GM23338 (cell line): Measurements from ENCODE around the gene SREBF2. TPM values are rescaled to one million over a fixed set of nuclear protein-coding genes. Genes with fewer than 3 reads are reported as not detected.
"Not testable (repeated sequence)": the region's sequence is repeated elsewhere in the genome, so short reads cannot be mapped to it uniquely, and the experiment has no call there.

Experiments
- ATAC-seq: fragments of 200-7000 bp; cut with Tn5 transposase; 3 replicates; pipeline ENCODE4 v1.9.1; 2020
- DNase-seq: peaks from one replicate; pipeline ENCODE4 v3.0.0-alpha.2; 2015; ENCODE audit warnings: low spot score
- H2AFZ ChIP-seq: fragments of 200-600 bp; sonication (generic); 2 replicates; pipeline ENCODE4 v1.8.0; 2016; ENCODE audit warnings: antibody characterized with exemption, mild to moderate bottlenecking, moderate library complexity
- H3F3A ChIP-seq: fragments of 200-600 bp; sonication (generic); replicated peaks from 2 replicates; pipeline ENCODE4 v1.8.0; 2017; ENCODE audit warnings: antibody characterized with exemption, mixed run types, low read depth
- H3K27ac ChIP-seq: fragments of 200-600 bp; sonication (generic); 2 replicates; pipeline ENCODE4 v1.6.1; 2016; ENCODE audit warnings: low read depth
- H3K27me3 ChIP-seq: fragments of 200-600 bp; sonication (generic); 2 replicates; pipeline ENCODE4 v1.8.0; 2016; ENCODE audit warnings: mild to moderate bottlenecking, mixed run types, moderate library complexity; ENCODE audit not compliant: insufficient read depth
- H3K36me3 ChIP-seq: fragments of 200-600 bp; sonication (generic); 2 replicates; pipeline ENCODE4 v1.8.0; 2016; ENCODE audit warnings: mild to moderate bottlenecking; ENCODE audit not compliant: insufficient read depth
- H3K4me1 ChIP-seq: fragments of 200-600 bp; sonication (generic); 2 replicates; pipeline ENCODE4 v1.8.0; 2016; ENCODE audit warnings: mild to moderate bottlenecking, moderate library complexity; ENCODE audit not compliant: insufficient read depth
- H3K4me2 ChIP-seq: fragments of 200-600 bp; sonication (generic); 2 replicates; pipeline ENCODE4 v1.7.1; 2017; ENCODE audit warnings: mixed run types
- H3K4me3 ChIP-seq: fragments of 200-600 bp; sonication (generic); 2 replicates; pipeline ENCODE4 v1.6.1; 2016; ENCODE audit warnings: mixed run types
- H3K79me2 ChIP-seq: fragments of 200-600 bp; sonication (generic); replicated peaks from 2 replicates; pipeline ENCODE4 v1.8.0; 2017; ENCODE audit warnings: mild to moderate bottlenecking; ENCODE audit not compliant: insufficient read depth
- H3K9me2 ChIP-seq: fragments of 200-600 bp; sonication (generic); 2 replicates; pipeline ENCODE4 v1.8.0; 2017; ENCODE audit not compliant: insufficient read depth
- H4K20me1 ChIP-seq: fragments of 200-600 bp; sonication (generic); replicated peaks from 2 replicates; pipeline ENCODE4 v1.8.0; 2017; ENCODE audit warnings: mild to moderate bottlenecking; ENCODE audit not compliant: insufficient read depth
- H3K27ac Mint-ChIP-seq: 2 replicates; pipeline ENCODE4 v1.8.0; 2020; ENCODE audit warnings: inconsistent platforms, mild to moderate bottlenecking, moderate library complexity, mixed read lengths
- H3K27me3 Mint-ChIP-seq: 3 replicates; pipeline ENCODE4 v1.8.0; 2022; ENCODE audit warnings: low read depth, mild to moderate bottlenecking, moderate library complexity, mixed read lengths, inconsistent platforms; ENCODE audit not compliant: insufficient read depth, poor library complexity
- H3K36me3 Mint-ChIP-seq: 3 replicates; pipeline ENCODE4 v1.8.0; 2021; ENCODE audit warnings: low read depth, mild to moderate bottlenecking, inconsistent platforms, moderate library complexity, mixed read lengths
- H3K4me1 Mint-ChIP-seq: 3 replicates; pipeline ENCODE4 v1.8.0; 2020; ENCODE audit warnings: mild to moderate bottlenecking, inconsistent platforms, mixed read lengths
- H3K4me3 Mint-ChIP-seq: 3 replicates; pipeline ENCODE4 v1.8.0; 2021; ENCODE audit warnings: moderate library complexity, mild to moderate bottlenecking, inconsistent platforms, mixed read lengths
- H3K9me3 Mint-ChIP-seq: 3 replicates; pipeline ENCODE4 v1.8.0; 2020; ENCODE audit warnings: moderate library complexity, mild to moderate bottlenecking, inconsistent platforms, mixed read lengths
- EZH2 ChIP-seq: fragments of 200-600 bp; sonication (generic); IDR thresholded peaks from one replicate; pipeline ENCODE4 v1.8.0; 2017; ENCODE audit warnings: antibody characterized with exemption, mild to moderate bottlenecking, low read depth; ENCODE audit not compliant: unreplicated experiment
- EZH2phosphoT487 ChIP-seq: fragments of 200-600 bp; sonication (generic); IDR thresholded peaks from one replicate; pipeline ENCODE4 v1.8.1; 2018; ENCODE audit warnings: antibody characterized with exemption; ENCODE audit not compliant: unreplicated experiment
- JUNB ChIP-seq: IDR thresholded peaks from one replicate; pipeline ENCODE4 v1.6.1; 2016; ENCODE audit warnings: antibody characterized with exemption; ENCODE audit not compliant: unreplicated experiment
- NANOG ChIP-seq: IDR thresholded peaks from 2 replicates; pipeline ENCODE4 v1.6.1; 2016; ENCODE audit warnings: antibody characterized with exemption, borderline replicate concordance
- POLR2AphosphoS5 ChIP-seq: IDR thresholded peaks from 2 replicates; pipeline ENCODE4 v1.6.1; 2016; ENCODE audit warnings: antibody characterized with exemption, low read depth
- STAT1 ChIP-seq: IDR thresholded peaks from one replicate; pipeline ENCODE4 v1.6.1; 2016; ENCODE audit warnings: antibody characterized with exemption; ENCODE audit not compliant: unreplicated experiment
- ZNF114 ChIP-seq: fragments of 250-450 bp; sonication (Bioruptor Pico); IDR thresholded peaks from 2 replicates; pipeline ENCODE4 v1.5.0; 2020; ENCODE audit warnings: mild to moderate bottlenecking, moderate library complexity
- ZNF331 ChIP-seq: fragments of 250-450 bp; sonication (Bioruptor Pico); IDR thresholded peaks from 2 replicates; pipeline ENCODE4 v1.5.0; 2020; ENCODE audit warnings: low read depth, mild to moderate bottlenecking, moderate library complexity
- polyA plus RNA-seq: library from polyadenylated mRNA; unstranded; fragments of >200 nt; fragmentation: Nextera tagmentation; extraction: Ambion mirVana; gene quantifications from 2 replicates; pipeline ENCODE4 v1.2.1, GENCODE V29; 2016
- total RNA-seq: library from RNA; depleted of rRNA; stranded (reverse); fragments of >200 nt; shearing (Covaris generic); gene quantifications from 2 replicates; pipeline ENCODE4 v1.2.3, GENCODE V29; 2014
- TF ChIP-seq, protein P1 (sequence below): IDR thresholded peaks from 2 replicates; pipeline ENCODE4 v1.6.1; 2016; ENCODE audit warnings: antibody characterized with exemption
- TF ChIP-seq, protein P2 (sequence below), 2 experiments: fragments of 200-600 bp in 1 of 2; sonication (generic) in 1 of 2; conservative IDR thresholded peaks; 2 replicates each; pipeline versions ENCODE4 v1.5.1 to v1.6.1; 2016 to 2017; ENCODE audit warnings: antibody characterized with exemption in 2 of 2, low read depth in 2 of 2, mild to moderate bottlenecking in 2 of 2, moderate library complexity in 1 of 2
- TF ChIP-seq, protein P3 (sequence below): IDR thresholded peaks from one replicate; pipeline ENCODE4 v1.6.1; 2018; ENCODE audit warnings: antibody characterized with exemption; ENCODE audit not compliant: unreplicated experiment

SREBF2 gene
- total and polyA plus RNA-seq, 2 experiments from 2014 or later, result 48.7 to 163 TPM

DNA sequence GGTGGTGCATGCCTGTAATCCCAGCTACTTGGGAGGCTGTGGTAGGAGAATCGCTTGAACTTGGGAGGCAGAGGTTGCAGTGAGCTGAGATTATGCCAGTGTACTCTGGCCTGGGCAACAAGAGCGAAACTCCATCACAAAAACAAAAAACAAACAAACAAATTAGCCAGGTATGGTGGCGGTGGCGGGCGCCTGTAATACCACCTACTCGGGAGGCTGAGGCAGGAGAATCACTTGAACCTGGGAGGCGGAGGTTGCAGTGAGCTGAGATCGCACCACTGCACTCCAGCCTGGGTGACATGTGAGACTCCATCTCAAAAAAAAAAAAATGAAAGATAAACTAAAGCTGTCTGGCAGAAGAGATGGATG lies 116.0 kb downstream of the SREBF2 start:
- not testable (repeated sequence) for H4K20me1 ChIP-seq, H3K27me3 ChIP-seq, H3K27ac Mint-ChIP-seq, H3K4me3 Mint-ChIP-seq, ATAC-seq, H3K36me3 ChIP-seq, H3K4me3 ChIP-seq, H3K27ac ChIP-seq, H2AFZ ChIP-seq, H3K9me3 Mint-ChIP-seq, DNase-seq, H3K4me2 ChIP-seq, H3K9me2 ChIP-seq
- Mint-ChIP-seq H3K27me3 (peaks cover 24% of the 10 kb centered on the region), H3K4me1 (peaks cover 29% of the 10 kb centered on the region), H3K36me3 (peaks cover 19% of the 10 kb centered on the region)
- H3K4me1 ChIP-seq, result peaks cover 31% of the 10 kb centered on the region
- H3F3A ChIP-seq, result peaks cover 15% of the 10 kb centered on the region
- H3K79me2 ChIP-seq, result peaks cover 10% of the 10 kb centered on the region

DNA sequence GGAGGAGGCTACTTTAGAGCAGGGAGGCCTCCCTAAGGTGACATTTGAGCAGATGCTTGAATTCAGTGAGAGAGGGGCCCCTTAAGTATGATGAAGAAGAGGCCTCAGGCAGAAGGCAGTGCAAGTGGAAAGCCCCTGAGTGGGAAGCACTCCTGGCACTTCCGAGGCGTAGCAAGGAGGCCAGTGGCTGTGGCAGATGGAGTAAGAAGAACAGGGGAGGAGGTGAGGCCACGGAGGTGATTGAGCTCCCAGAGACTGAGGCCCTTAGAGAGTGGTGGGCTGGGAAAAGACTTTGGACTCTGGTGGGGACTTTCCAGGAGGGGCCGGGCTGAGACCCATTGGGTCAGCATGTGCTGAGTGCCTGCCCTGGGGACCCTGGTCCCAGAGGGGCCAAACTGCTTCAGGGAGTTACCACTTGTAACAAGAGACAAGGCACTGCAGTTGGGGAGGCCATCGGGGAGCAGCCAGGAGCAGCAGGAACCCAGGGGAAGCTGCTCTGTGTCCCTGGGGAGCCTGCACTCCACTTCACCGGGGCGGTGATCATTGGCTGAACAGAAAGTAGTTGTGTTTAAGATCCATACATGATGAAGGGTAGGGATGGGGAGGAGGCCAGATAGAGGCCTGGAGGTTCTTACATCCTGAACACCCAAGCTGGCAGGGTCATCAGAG lies 116.5 kb downstream of the SREBF2 start:
- DNase-seq (no peak), ATAC-seq (no peak)
- Histone ChIP-seq H3K4me2 (no peak overlapping the region), H4K20me1 (peaks cover 9% of the 10 kb centered on the region), H3K79me2 (peaks cover 10% of the 10 kb centered on the region), H3K36me3 (0 out of 2 replicates have a peak, but pooled peaks cover 3% of the 10 kb centered on the region), H3K4me3 (no peak overlapping the region), H3K27ac (no peak overlapping the region), H3F3A (peaks cover 13% of the 10 kb centered on the region), H2AFZ (no peak overlapping the region), H3K27me3 (0 out of 2 replicates have a peak, but pooled peaks cover 3% of the 10 kb centered on the region), H3K4me1 (peaks cover 28% of the 10 kb centered on the region), H3K9me2 (no peaks in the 10 kb centered on the region)
- Mint-ChIP-seq H3K4me3 (no peak overlapping the region; the same call in 2 of the 3 replicates), H3K27me3 (peaks cover 27% of the 10 kb centered on the region), H3K9me3 (no peaks in the 10 kb centered on the region), H3K4me1 (peaks cover 27% of the 10 kb centered on the region), H3K36me3 (peaks cover 14% of the 10 kb centered on the region), H3K27ac (no peak overlapping the region)
- TF ChIP-seq JUNB (no peak), NANOG (no peak), POLR2AphosphoS5 (no peak), EZH2phosphoT487 (no peak), STAT1 (no peak), EZH2 (no peak), ZNF114 (CRISPR knock-in tag) (no peak), ZNF331 (CRISPR knock-in tag) (no peak)
- TF ChIP-seq, protein P1, sequence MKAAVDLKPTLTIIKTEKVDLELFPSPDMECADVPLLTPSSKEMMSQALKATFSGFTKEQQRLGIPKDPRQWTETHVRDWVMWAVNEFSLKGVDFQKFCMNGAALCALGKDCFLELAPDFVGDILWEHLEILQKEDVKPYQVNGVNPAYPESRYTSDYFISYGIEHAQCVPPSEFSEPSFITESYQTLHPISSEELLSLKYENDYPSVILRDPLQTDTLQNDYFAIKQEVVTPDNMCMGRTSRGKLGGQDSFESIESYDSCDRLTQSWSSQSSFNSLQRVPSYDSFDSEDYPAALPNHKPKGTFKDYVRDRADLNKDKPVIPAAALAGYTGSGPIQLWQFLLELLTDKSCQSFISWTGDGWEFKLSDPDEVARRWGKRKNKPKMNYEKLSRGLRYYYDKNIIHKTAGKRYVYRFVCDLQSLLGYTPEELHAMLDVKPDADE, result no peak
- TF ChIP-seq, protein P2, sequence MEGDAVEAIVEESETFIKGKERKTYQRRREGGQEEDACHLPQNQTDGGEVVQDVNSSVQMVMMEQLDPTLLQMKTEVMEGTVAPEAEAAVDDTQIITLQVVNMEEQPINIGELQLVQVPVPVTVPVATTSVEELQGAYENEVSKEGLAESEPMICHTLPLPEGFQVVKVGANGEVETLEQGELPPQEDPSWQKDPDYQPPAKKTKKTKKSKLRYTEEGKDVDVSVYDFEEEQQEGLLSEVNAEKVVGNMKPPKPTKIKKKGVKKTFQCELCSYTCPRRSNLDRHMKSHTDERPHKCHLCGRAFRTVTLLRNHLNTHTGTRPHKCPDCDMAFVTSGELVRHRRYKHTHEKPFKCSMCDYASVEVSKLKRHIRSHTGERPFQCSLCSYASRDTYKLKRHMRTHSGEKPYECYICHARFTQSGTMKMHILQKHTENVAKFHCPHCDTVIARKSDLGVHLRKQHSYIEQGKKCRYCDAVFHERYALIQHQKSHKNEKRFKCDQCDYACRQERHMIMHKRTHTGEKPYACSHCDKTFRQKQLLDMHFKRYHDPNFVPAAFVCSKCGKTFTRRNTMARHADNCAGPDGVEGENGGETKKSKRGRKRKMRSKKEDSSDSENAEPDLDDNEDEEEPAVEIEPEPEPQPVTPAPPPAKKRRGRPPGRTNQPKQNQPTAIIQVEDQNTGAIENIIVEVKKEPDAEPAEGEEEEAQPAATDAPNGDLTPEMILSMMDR (conservative IDR thresholded peaks at IDR 0.05; ENCODE audit: low read depth in 2 of 2), result no peak
- TF ChIP-seq, protein P3, sequence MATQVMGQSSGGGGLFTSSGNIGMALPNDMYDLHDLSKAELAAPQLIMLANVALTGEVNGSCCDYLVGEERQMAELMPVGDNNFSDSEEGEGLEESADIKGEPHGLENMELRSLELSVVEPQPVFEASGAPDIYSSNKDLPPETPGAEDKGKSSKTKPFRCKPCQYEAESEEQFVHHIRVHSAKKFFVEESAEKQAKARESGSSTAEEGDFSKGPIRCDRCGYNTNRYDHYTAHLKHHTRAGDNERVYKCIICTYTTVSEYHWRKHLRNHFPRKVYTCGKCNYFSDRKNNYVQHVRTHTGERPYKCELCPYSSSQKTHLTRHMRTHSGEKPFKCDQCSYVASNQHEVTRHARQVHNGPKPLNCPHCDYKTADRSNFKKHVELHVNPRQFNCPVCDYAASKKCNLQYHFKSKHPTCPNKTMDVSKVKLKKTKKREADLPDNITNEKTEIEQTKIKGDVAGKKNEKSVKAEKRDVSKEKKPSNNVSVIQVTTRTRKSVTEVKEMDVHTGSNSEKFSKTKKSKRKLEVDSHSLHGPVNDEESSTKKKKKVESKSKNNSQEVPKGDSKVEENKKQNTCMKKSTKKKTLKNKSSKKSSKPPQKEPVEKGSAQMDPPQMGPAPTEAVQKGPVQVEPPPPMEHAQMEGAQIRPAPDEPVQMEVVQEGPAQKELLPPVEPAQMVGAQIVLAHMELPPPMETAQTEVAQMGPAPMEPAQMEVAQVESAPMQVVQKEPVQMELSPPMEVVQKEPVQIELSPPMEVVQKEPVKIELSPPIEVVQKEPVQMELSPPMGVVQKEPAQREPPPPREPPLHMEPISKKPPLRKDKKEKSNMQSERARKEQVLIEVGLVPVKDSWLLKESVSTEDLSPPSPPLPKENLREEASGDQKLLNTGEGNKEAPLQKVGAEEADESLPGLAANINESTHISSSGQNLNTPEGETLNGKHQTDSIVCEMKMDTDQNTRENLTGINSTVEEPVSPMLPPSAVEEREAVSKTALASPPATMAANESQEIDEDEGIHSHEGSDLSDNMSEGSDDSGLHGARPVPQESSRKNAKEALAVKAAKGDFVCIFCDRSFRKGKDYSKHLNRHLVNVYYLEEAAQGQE, result no peak
